OCI-LY1 (cell line): Measurements from ENCODE around the gene ZXDA.

Source experiments
- H2AFZ ChIP-seq: fragments of 200-600 bp; sonication (generic), shearing (Covaris generic); 2 replicates; pipeline ENCODE4 v1.6.0; 2014; ENCODE audit warnings: antibody characterized with exemption, mild to moderate bottlenecking, low read length
- H3F3A ChIP-seq: fragments of 200-600 bp; sonication (generic), shearing (Covaris generic); 2 replicates; pipeline ENCODE4 v1.6.0; 2014; ENCODE audit warnings: mild to moderate bottlenecking, antibody characterized with exemption, low read length, moderate library complexity; ENCODE audit not compliant: insufficient read depth
- H3K27ac ChIP-seq: fragments of 200-600 bp; sonication (generic); 2 replicates; pipeline ENCODE4 v1.5.1; 2014; ENCODE audit warnings: low read length, mixed run types, mild to moderate bottlenecking, low read depth; ENCODE audit not compliant: poor library complexity, severe bottlenecking
- H3K27me3 ChIP-seq: fragments of 200-600 bp; sonication (generic); 2 replicates; pipeline ENCODE4 v1.6.0; 2014; ENCODE audit warnings: antibody characterized with exemption, mild to moderate bottlenecking, low read length, moderate library complexity; ENCODE audit not compliant: insufficient read depth
- H3K36me3 ChIP-seq: fragments of 200-600 bp; sonication (generic); 2 replicates; pipeline ENCODE4 v1.6.1; 2014; ENCODE audit warnings: mild to moderate bottlenecking, antibody characterized with exemption, low read length, moderate library complexity, mixed read lengths; ENCODE audit not compliant: insufficient read depth
- H3K4me1 ChIP-seq: fragments of 200-600 bp; sonication (generic); 2 replicates; pipeline ENCODE4 v1.5.1; 2014; ENCODE audit warnings: mild to moderate bottlenecking, low read length, moderate library complexity; ENCODE audit not compliant: insufficient read depth, severe bottlenecking
- H3K4me2 ChIP-seq: fragments of 200-600 bp; sonication (generic), shearing (Covaris generic); 2 replicates; pipeline ENCODE4 v1.6.1; 2014; ENCODE audit warnings: low read length
- H3K4me3 ChIP-seq: fragments of 200-600 bp; sonication (generic); 2 replicates; pipeline ENCODE4 v1.5.1; 2014; ENCODE audit warnings: low read length, low read depth, mild to moderate bottlenecking, mixed read lengths; ENCODE audit not compliant: poor library complexity, severe bottlenecking
- H3K79me2 ChIP-seq: fragments of 200-600 bp; shearing (Covaris generic); 2 replicates; pipeline ENCODE4 v1.6.1; 2016; ENCODE audit warnings: mixed run types, low read length, mixed read lengths; ENCODE audit not compliant: insufficient read depth
- H3K9ac ChIP-seq: fragments of 200-600 bp; sonication (generic), shearing (Covaris generic); 2 replicates; pipeline ENCODE4 v1.6.1; 2014; ENCODE audit warnings: mild to moderate bottlenecking, low read length, mixed read lengths
- H3K9me2 ChIP-seq: fragments of 200-600 bp; sonication (generic), shearing (Covaris generic); 2 replicates; pipeline ENCODE4 v1.6.1; 2014; ENCODE audit warnings: low read depth, mild to moderate bottlenecking, low read length, mixed read lengths
- H3K9me3 ChIP-seq: fragments of 200-600 bp; shearing (Covaris generic); 2 replicates; pipeline ENCODE4 v1.6.1; 2014; ENCODE audit warnings: low read length, mixed read lengths
- H4K20me1 ChIP-seq: fragments of 200-600 bp; sonication (generic), shearing (Covaris generic); 2 replicates; pipeline ENCODE4 v1.6.0; 2016; ENCODE audit warnings: mild to moderate bottlenecking, low read length; ENCODE audit not compliant: insufficient read depth
- EZH2 ChIP-seq: fragments of 200-600 bp; sonication (generic), shearing (Covaris generic); IDR thresholded peaks from 2 replicates; pipeline ENCODE4 v1.8.0; 2017; ENCODE audit warnings: borderline replicate concordance, mixed run types, mild to moderate bottlenecking, antibody characterized with exemption, low read length, moderate library complexity, mixed read lengths
- TF ChIP-seq, protein P1 (sequence below): fragments of 200-600 bp; sonication (generic), shearing (Covaris generic); IDR thresholded peaks from 2 replicates; pipeline ENCODE4 v1.5.1; 2017; ENCODE audit warnings: mild to moderate bottlenecking, antibody characterized with exemption, low read length, moderate library complexity, mixed read lengths

The ZXDA gene

GRCh38 chrX:57899064-57899463 is 11.2 kb downstream of the ZXDA start:
- no peak overlapping the region for H2AFZ ChIP-seq
- TF ChIP-seq, protein P1, sequence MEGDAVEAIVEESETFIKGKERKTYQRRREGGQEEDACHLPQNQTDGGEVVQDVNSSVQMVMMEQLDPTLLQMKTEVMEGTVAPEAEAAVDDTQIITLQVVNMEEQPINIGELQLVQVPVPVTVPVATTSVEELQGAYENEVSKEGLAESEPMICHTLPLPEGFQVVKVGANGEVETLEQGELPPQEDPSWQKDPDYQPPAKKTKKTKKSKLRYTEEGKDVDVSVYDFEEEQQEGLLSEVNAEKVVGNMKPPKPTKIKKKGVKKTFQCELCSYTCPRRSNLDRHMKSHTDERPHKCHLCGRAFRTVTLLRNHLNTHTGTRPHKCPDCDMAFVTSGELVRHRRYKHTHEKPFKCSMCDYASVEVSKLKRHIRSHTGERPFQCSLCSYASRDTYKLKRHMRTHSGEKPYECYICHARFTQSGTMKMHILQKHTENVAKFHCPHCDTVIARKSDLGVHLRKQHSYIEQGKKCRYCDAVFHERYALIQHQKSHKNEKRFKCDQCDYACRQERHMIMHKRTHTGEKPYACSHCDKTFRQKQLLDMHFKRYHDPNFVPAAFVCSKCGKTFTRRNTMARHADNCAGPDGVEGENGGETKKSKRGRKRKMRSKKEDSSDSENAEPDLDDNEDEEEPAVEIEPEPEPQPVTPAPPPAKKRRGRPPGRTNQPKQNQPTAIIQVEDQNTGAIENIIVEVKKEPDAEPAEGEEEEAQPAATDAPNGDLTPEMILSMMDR: no peak
- no peak for TF ChIP-seq EZH2
- no peaks in the 10 kb centered on the region for H3K36me3 ChIP-seq
- no peaks in the 10 kb centered on the region for H3K9me2 ChIP-seq
- H3K4me3 ChIP-seq: no peak overlapping the region
- H4K20me1 ChIP-seq: no peaks in the 10 kb centered on the region
- H3F3A ChIP-seq: no peaks in the 10 kb centered on the region
- H3K9me3 ChIP-seq: no peaks in the 10 kb centered on the region
- no peak overlapping the region for H3K27ac ChIP-seq
- H3K9ac ChIP-seq: no peak overlapping the region
- no peaks in the 10 kb centered on the region for H3K79me2 ChIP-seq
- H3K4me2 ChIP-seq: no peak overlapping the region
- H3K4me1 ChIP-seq: no peaks in the 10 kb centered on the region
- H3K27me3 ChIP-seq: no peaks in the 10 kb centered on the region

DNA sequence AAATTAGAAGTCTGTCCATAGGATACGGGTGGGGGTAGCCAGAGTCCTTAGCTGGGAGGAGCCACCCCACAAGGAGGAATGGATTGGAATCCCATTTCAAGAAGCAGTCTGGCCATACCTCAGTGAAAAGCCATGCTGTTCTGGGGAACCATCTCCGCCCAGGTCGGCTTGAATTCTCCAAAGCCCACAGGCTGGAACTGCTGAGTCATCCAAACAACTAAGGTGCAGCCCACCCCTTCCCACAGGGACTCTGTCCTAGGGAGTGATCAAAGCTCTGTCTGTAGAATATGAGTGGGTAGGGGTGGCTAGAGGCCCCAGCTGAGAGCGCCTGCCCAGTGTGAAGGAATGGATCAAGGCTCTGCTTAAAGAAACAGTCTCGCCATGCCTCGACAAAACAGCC is 38.8 kb downstream of the ZXDA start:
- no peaks in the 10 kb centered on the region for H3K4me1 ChIP-seq
- H2AFZ ChIP-seq: no peak overlapping the region
- H4K20me1 ChIP-seq: no peaks in the 10 kb centered on the region
- H3K36me3 ChIP-seq: no peaks in the 10 kb centered on the region
- no peaks in the 10 kb centered on the region for H3K9me2 ChIP-seq
- H3K9me3 ChIP-seq: no peaks in the 10 kb centered on the region
- no peak overlapping the region for H3K27ac ChIP-seq
- no peaks in the 10 kb centered on the region for H3F3A ChIP-seq
- H3K79me2 ChIP-seq: no peaks in the 10 kb centered on the region
- no peak overlapping the region for H3K4me3 ChIP-seq
- no peak overlapping the region for H3K4me2 ChIP-seq
- TF ChIP-seq, protein P1: no peak
- no peak for TF ChIP-seq EZH2
- H3K9ac ChIP-seq: no peak overlapping the region
- H3K27me3 ChIP-seq: no peaks in the 10 kb centered on the region
